ENCODE data around the gene KCNJ15.

KCNJ15 gene

GRCh38 chr21:38349977-38350376 is 93.2 kb downstream of the KCNJ15 start:
- H3K4me3 ChIP-seq (ENCODE audit: low read depth, low read length), result no peak overlapping the region
- DNase-seq (ENCODE audit: low read depth), result no peak
- TF ChIP-seq MYC (IDR thresholded peaks at IDR 0.05; ENCODE audit: low read depth, low read length), result no peak
- TF ChIP-seq POLR2A (IDR thresholded peaks at IDR 0.05; ENCODE audit: extremely low read depth, insufficient read length), result no peak
- no peak for TF ChIP-seq MAX (IDR thresholded peaks at IDR 0.05; ENCODE audit: low read depth, low read length)
- no peak for TF ChIP-seq CTCF (IDR thresholded peaks at IDR 0.05; ENCODE audit: low read depth, low read length)

- no peak for TF ChIP-seq CTCF (IDR thresholded peaks at IDR 0.05; ENCODE audit: low read depth, low read length)
- no peak for TF ChIP-seq MAX (IDR thresholded peaks at IDR 0.05; ENCODE audit: low read depth, low read length)
- TF ChIP-seq MYC (IDR thresholded peaks at IDR 0.05; ENCODE audit: low read depth, low read length), result no peak
- no peak for TF ChIP-seq POLR2A (IDR thresholded peaks at IDR 0.05; ENCODE audit: extremely low read depth, insufficient read length)
- H3K4me3 ChIP-seq (ENCODE audit: low read depth, low read length), result no peak overlapping the region
- DNase-seq (ENCODE audit: low read depth), result no peak
These were observed 93.9 kb downstream of the KCNJ15 start for GRCh38 chr21:38350684-38351083.

- TF ChIP-seq CTCF (IDR thresholded peaks at IDR 0.05; ENCODE audit: low read depth, low read length), result no peak
- no peak for TF ChIP-seq MYC (IDR thresholded peaks at IDR 0.05; ENCODE audit: low read depth, low read length)
- TF ChIP-seq MAX (IDR thresholded peaks at IDR 0.05; ENCODE audit: low read depth, low read length), result no peak
- TF ChIP-seq POLR2A (IDR thresholded peaks at IDR 0.05; ENCODE audit: extremely low read depth, insufficient read length), result no peak
- no peak for DNase-seq (ENCODE audit: low read depth)
These were observed 94.6 kb downstream of the KCNJ15 start for GRCh38 chr21:38351176-38351959.

GRCh38 chr21:38351961-38352521 is 95.2 kb downstream of the KCNJ15 start:
- no peak overlapping the region for H3K4me3 ChIP-seq (ENCODE audit: low read depth, low read length)
- DNase-seq (ENCODE audit: low read depth), result no peak

More at GRCh38 chr21:38351176-38351959, 94.6 kb downstream of the KCNJ15 start:
- no peak overlapping the region for H3K4me3 ChIP-seq (ENCODE audit: low read depth, low read length)

More at GRCh38 chr21:38351961-38352521, 95.2 kb downstream of the KCNJ15 start:
- TF ChIP-seq CTCF (IDR thresholded peaks at IDR 0.05; ENCODE audit: low read depth, low read length) (no peak), MAX (IDR thresholded peaks at IDR 0.05; ENCODE audit: low read depth, low read length) (no peak), POLR2A (IDR thresholded peaks at IDR 0.05; ENCODE audit: extremely low read depth, insufficient read length) (no peak), MYC (IDR thresholded peaks at IDR 0.05; ENCODE audit: low read depth, low read length) (no peak)

Measured in NB4 (cell line).